ENCODE results near the gene C2CD4D.

The C2CD4D gene

DNA sequence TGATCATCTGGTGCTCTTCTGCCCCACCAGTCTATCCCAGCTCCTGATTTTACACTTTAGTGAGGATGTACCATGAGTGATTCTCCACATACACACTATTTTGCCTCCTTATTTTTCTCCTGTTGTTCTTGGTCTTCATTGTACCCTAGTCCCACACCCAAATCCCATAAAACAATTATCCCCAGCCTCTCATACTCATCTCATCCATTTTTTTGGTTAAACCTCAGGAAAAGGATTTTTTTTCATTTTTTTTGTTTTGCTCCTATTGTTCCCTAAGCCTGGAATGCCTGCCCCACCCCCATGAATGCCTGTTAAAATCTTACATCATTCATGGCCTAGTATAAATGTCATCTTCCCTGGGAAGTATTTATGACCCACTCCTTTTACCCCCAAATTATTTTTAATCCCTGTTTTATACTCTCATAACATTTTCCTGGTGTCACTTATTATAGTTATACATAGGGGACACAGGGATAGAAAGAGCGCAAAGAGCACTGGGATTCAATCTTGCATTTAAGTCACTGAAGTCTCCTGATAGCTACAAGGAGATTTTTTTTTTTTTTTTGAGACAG is 29.5 kb downstream of the C2CD4D start:
- DNase-seq: no peak

- no peak for DNase-seq
Measured at GRCh38 chr1:151809290-151809984, 30.2 kb downstream of the C2CD4D start.

GRCh38 chr1:151807766-151808165 is 31.9 kb downstream of the C2CD4D start:
- DNase-seq: no peak

DNA sequence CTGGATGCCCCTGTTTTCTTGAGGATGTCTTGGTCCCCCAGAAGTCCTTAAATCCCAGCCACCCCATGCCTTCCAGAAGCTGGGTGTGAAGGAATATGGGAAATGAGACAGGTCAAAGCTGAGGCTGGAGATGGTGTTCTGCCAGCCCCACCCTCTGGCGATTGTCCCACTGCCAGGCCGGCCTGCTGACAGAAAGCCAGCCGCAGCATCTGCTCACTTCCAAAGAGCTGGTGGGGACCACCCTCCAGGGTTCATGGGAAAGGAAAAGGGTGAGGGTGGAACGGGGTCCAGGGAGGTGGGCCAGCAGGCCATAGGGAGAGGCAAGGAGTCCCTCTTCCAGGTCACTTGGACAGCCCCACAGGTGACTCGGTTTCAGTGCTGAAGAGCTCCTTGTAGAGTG is 32.5 kb downstream of the C2CD4D start:
- DNase-seq: no peak

- no peak for DNase-seq
Measured at GRCh38 chr1:151806170-151806569, 33.5 kb downstream of the C2CD4D start.

DNA sequence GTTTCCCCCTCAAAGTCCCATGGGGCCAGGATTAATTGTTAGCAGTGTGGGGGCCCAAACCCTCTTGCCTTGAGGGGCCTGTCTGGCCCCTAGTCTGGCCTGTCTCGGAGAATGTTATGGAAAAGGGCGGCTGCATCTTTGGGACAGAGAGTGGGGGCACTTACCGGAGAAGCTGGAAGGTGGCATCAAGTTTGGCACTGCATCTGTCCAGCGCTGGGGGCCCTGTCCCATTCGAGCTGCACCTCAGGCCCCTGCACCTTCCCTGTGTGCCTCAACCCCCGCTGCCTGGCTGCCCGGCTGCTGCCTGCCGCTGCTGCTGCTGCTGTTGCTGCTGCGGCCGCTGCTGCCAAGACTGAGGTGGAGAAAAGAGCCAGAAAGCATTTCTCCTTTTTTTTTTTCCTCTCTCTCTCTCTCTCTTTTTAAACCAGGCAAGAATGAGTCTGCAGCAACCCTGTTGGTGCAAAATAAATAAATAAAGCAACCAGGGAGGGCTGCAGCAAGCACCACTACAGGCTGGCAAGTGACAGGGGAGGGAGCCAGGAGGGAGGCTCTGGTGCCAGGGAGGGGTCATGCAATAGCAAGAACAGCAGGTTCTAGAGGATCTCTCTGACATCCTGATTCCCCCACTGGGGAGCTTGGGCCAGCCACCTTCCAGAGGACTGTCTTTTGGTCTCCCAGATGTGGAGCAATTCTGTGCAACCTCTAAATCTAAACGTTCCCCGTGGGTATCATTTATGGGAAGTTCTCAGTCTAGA is 34.4 kb downstream of the C2CD4D start, which contains the start of gene LINGO4:
LINGO4 (minus strand) TSS at position 354 of the 755 bp plus-strand sequence. CDS start 2,715 bp downstream, outside the sequence.
- DNase-seq: no peak

- no peak for DNase-seq
Measured at GRCh38 chr1:151803915-151804314, 35.7 kb downstream of the C2CD4D start.

- no peak for DNase-seq
Measured at GRCh38 chr1:151803164-151803563, 36.5 kb downstream of the C2CD4D start.

DNA sequence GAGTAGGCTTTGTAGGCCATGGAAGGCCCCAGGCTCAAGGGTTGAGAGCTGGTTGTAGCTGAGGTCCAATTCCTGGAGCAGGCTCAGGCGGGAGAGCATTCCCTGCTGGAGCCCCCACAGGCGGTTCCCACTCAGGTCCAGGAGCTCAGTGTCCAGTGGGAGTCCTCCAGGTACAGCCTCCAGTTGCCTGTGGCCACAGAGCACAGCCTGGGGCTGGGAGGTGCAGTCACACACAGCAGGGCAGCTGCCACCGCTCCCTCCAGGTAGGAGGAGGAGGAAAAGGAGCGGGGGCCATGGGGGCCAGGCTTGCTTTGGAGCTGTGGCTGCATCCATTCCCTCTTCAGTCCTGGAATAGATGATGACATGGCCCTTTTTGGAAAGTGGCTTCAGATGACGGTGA is 37.2 kb downstream of the C2CD4D start:
- no peak for DNase-seq

DNA sequence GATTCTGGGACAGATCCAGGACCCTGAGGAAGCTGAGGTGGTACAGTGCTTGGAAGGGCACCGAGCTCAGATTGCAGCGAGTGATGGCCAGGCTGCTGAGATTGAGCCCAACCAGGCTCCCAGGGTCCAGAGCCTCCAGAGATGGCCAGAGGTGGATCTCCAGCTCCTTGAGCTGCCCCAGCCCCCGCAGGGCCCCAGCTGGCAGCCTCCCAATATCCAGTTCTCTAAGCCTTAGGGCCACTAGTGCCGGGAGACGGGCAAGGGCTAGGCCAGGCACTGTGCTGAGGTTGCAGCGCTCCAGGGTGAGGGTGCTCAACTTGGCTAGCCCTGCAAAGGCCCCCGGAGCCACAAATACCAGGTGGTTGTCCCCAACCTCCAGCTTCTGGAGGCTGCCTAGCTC is 37.8 kb downstream of the C2CD4D start:
- no peak for DNase-seq

DNA sequence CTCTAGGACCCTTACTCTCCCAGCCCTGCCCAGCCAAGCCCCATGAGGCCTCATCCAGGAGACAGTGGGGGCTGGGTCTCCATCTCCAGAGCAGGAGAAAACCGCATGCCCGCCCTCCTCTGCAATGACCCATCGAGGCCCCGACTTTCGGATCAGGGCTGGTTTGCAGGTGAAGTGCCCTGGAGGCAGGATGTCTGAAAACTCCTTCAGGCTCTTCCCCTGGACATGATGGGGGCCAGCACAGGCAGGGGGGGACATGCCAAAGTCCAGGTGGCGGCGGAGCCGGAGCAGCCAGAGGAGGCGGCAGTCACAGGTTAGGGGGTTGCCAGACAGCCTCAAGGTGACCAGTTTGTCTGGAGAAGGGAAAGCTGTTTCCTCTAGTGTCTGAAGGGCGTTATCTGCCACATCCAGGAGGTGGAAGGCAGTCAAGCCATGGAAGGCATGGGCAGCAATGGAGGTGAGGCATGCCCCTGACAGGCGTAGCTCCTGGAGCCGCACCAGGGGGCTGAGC is 38.3 kb downstream of the C2CD4D start:
- no peak for DNase-seq

DNA sequence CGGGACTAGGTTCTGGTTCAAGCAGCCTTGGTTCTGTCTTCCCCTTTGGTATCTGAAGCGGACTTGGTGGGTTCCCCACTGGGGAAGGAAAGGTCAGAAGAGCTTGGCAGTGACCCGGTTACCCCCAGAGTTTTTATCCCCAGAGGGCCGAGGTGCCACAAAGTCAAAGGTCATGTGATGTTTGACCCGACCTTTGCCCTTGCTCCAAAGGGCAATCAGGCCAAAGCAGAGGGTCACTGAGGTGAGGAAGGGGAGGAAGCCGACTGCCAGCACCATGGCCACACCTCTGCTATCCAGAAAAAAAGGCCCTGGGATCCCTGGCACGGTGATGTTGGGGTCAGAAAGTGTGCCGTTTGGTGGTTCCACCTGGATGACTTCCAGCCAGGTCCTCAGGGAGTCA is 38.8 kb downstream of the C2CD4D start:
- DNase-seq: no peak

DNA sequence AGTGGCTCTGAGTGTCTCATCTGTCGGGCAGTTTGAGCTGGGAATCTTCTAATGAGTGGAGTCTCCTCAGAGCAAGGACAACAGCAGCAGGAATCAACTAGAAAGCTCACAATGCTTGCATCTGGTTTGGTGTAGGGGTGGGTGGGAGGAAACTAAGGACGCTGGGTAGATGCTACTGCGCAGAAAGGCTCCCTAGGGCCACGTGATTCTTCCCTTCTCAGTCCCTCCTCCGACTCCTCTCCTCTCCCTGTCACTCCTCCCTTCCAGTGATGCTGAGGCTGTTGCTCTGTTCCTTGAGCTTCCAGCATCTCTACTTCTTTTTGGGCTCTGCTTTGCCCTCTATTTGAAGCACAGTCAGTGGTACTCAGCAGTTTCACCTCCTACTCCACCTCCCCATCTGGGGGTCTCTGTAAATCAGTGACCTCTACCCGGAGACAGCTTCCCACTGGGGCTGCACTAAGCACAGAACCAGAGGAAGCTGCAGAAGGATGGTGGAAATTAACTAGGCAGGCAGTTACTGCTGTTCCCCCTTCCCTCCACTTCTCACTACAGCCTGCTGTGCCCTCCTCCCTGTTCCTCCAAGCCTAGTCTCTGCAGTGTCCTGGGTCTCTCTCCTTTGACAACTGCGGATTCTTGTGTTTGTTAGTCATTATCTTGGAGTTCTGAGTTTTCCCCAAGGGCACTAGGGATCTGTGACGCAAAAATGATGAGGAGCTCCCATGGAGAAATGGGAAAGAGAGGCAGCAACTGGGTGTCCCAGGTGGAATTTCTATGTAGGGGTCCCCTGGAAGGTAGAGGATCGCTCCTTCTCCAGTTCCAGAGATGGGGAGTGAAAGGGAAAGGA is 40.2 kb downstream of the C2CD4D start:
- no peak for DNase-seq

DNA sequence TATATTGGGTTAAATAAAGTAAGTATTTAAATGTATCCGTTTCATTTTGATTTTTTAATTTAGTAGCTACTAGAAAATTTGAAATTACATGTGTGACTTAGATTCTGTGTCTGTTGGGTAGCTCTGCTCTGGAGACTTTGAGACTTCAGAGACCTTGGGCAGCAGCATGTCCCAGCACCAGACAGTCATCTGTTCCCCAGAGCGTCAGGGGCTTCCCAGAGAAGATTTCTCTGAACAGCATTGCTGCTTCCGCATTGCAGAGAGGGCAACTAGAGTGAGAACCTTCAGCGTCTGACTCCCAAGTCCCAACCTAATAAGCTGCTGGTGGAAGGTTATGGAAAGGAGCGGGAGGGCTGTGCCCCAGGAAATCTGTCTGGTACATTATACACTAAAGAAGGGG is 41.0 kb downstream of the C2CD4D start:
- no peak for DNase-seq

- no peak for DNase-seq
Measured at GRCh38 chr1:151790940-151791651, 48.5 kb downstream of the C2CD4D start.

GRCh38 chr1:151790071-151790939 is 49.3 kb downstream of the C2CD4D start, which contains the start of gene TDRKH:
TSS of gene TDRKH (minus strand) at chr1:151790500. CDS start at chr1:151783022, 7,478 bp downstream.
- DNase-seq: peak; percentile 39 to 73
